K562 (cell line): ENCODE data around the gene ZNF587. TPM values are rescaled to one million over a fixed set of nuclear protein-coding genes. Genes with fewer than 3 reads are reported as not detected.
A peak's percentile ranks its signal among the peaks of the same experiment; 100 is the strongest.

Source experiments
- CBFB ChIP-seq: sonication (generic); formaldehyde crosslinking; IDR thresholded peaks from 2 replicates; pipeline ENCODE4 v1.4.0; 2020; ENCODE audit warnings: mild to moderate bottlenecking, missing genetic modification reagents
- FOXM1 ChIP-seq, 2 experiments: fragments of 450-650 bp in 1 of 2; sonication (generic) in 1 of 2; formaldehyde crosslinking in 1 of 2; IDR thresholded peaks; 2 replicates each; pipeline versions ENCODE4 v1.6.1 to v1.9.0; 2017 to 2022; ENCODE audit warnings: low read depth in 2 of 2, mild to moderate bottlenecking in 2 of 2, missing genetic modification reagents in 1 of 2, moderate library complexity in 1 of 2
- GABPB1 ChIP-seq: sonication (generic); formaldehyde crosslinking; IDR thresholded peaks from 2 replicates; pipeline ENCODE4 v1.8.0; 2022; ENCODE audit warnings: mild to moderate bottlenecking, missing genetic modification reagents
- NCOR1 ChIP-seq: fragments of 450-650 bp; IDR thresholded peaks from 2 replicates; pipeline ENCODE4 v1.6.1; 2016; ENCODE audit warnings: mild to moderate bottlenecking, moderate library complexity
- NFRKB ChIP-seq: fragments of 450-650 bp; IDR thresholded peaks from 2 replicates; pipeline ENCODE4 v1.6.1; 2016; ENCODE audit warnings: low read depth
- POLR2G ChIP-seq: fragments of 200-400 bp; formaldehyde crosslinking; IDR thresholded peaks from 2 replicates; pipeline ENCODE4 v1.6.1; 2017; ENCODE audit warnings: low read depth, mild to moderate bottlenecking, antibody characterized with exemption, low read length, moderate library complexity
- YBX1 ChIP-seq: fragments of 450-650 bp; IDR thresholded peaks from 2 replicates; pipeline ENCODE4 v1.7.1; 2016; ENCODE audit warnings: mild to moderate bottlenecking
- polyA plus RNA-seq, 8 experiments: library from polyadenylated mRNA; depleted of rRNA in 4 of 8; stranded (reverse) in 5 of 8; unstranded in 3 of 8; fragments of >200 nt; fragmentation: Nextera tagmentation in 2 of 8; fragmentation: Illumina TruSeq in 1 of 8; extraction: Ambion mirVana in 2 of 8; extraction: Trizol in 1 of 8; gene quantifications; 2 replicates each; pipeline versions ENCODE4 v1.2.1 to v1.2.3, GENCODE V29; 2011 to 2014; ENCODE audit warnings: inconsistent platforms in 1 of 8, missing spikeins in 1 of 8
- total RNA-seq, 7 experiments: library from RNA; depleted of rRNA in 6 of 7; stranded (reverse); fragments of >200 nt in 6 of 7; fragmentation: Illumina TruSeq in 2 of 7; extraction: Trizol in 2 of 7; gene quantifications; 2 replicates each; pipeline versions ENCODE4 v1.2.1 to v1.2.3, GENCODE V29; 2011 to 2021; ENCODE audit warnings: low replicate concordance in 1 of 7
- TF ChIP-seq, protein P1 (sequence below), 2 experiments: fragments of 450-650 bp in 1 of 2; sonication (generic) in 1 of 2; formaldehyde crosslinking in 1 of 2; IDR thresholded peaks; 2 replicates each; pipeline versions ENCODE4 v1.7.1 to v1.9.0; 2016 to 2022; ENCODE audit warnings: inconsistent platforms in 1 of 2, mild to moderate bottlenecking in 1 of 2, missing genetic modification reagents in 1 of 2
- TF ChIP-seq, protein P2 (sequence below): conservative IDR thresholded peaks from 2 replicates; pipeline ENCODE4 v1.6.1; 2011; ENCODE audit warnings: low read depth, mild to moderate bottlenecking, low read length; ENCODE audit not compliant: control insufficient read depth
- TF ChIP-seq, protein P3 (sequence below): fragments of 450-650 bp; IDR thresholded peaks from 2 replicates; pipeline ENCODE4 v1.6.1; 2014; ENCODE audit warnings: low read depth, mild to moderate bottlenecking, moderate library complexity, borderline replicate concordance

Gene ZNF587
- total and polyA plus RNA-seq, 9 of the 15 experiments (the other 6 are each of a cell fraction or from before 2014, with no cell fraction given), result 3.2 to 42.0 (median 24.9) TPM

DNA sequence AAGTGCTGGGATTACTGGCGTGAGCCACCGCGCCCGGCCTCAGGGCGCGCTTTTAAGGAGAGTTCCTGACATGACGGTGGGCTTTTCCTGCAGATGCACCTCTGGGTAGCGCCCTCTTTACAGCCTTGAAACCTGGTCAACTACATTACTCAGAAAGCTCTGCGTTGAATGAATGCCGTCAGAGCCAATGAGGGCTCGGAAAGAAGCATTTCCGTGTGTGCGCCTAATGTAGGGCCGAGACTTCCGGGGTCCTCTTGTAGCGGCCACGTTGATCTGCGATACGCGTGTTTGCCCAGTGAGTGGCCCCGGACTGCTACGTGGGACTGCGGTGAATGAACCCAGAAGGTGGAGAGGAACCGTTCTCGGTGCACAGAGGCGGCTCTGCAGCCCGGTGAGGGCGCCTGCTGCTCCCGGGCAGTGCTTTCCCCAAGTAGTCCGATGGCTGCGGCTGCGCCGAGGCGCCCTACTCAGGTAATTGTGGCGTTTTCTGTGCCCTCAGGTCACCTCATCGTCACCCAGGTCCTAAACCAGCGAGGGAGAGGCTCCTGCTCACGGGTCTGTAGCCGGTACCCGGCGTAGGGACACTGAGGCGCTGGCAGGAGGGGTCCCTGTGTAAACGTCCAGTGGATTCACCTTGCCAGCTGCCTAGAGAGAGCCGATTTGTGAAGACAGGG lies 30.0 kb upstream of the ZNF587 start (continued):
- TF ChIP-seq, protein P1, sequence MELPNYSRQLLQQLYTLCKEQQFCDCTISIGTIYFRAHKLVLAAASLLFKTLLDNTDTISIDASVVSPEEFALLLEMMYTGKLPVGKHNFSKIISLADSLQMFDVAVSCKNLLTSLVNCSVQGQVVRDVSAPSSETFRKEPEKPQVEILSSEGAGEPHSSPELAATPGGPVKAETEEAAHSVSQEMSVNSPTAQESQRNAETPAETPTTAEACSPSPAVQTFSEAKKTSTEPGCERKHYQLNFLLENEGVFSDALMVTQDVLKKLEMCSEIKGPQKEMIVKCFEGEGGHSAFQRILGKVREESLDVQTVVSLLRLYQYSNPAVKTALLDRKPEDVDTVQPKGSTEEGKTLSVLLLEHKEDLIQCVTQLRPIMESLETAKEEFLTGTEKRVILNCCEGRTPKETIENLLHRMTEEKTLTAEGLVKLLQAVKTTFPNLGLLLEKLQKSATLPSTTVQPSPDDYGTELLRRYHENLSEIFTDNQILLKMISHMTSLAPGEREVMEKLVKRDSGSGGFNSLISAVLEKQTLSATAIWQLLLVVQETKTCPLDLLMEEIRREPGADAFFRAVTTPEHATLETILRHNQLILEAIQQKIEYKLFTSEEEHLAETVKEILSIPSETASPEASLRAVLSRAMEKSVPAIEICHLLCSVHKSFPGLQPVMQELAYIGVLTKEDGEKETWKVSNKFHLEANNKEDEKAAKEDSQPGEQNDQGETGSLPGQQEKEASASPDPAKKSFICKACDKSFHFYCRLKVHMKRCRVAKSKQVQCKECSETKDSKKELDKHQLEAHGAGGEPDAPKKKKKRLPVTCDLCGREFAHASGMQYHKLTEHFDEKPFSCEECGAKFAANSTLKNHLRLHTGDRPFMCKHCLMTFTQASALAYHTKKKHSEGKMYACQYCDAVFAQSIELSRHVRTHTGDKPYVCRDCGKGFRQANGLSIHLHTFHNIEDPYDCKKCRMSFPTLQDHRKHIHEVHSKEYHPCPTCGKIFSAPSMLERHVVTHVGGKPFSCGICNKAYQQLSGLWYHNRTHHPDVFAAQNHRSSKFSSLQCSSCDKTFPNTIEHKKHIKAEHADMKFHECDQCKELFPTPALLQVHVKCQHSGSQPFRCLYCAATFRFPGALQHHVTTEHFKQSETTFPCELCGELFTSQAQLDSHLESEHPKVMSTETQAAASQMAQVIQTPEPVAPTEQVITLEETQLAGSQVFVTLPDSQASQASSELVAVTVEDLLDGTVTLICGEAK (IDR thresholded peaks at IDR 0.05), result peak; percentile 96
- TF ChIP-seq, protein P1 (CRISPR knock-in tag; IDR thresholded peaks at IDR 0.05), result no peak
- TF ChIP-seq, protein P2, sequence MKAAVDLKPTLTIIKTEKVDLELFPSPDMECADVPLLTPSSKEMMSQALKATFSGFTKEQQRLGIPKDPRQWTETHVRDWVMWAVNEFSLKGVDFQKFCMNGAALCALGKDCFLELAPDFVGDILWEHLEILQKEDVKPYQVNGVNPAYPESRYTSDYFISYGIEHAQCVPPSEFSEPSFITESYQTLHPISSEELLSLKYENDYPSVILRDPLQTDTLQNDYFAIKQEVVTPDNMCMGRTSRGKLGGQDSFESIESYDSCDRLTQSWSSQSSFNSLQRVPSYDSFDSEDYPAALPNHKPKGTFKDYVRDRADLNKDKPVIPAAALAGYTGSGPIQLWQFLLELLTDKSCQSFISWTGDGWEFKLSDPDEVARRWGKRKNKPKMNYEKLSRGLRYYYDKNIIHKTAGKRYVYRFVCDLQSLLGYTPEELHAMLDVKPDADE, result peak; percentile 46; the same call in 1 of the 2 replicates
- TF ChIP-seq CBFB (CRISPR knock-in tag) (0 out of 2 replicates have a peak, but pooled peaks have one; percentile 61), NFRKB (peak; percentile 66; the same call in 1 of the 2 replicates), POLR2G (peak; percentile 89), GABPB1 (CRISPR knock-in tag) (peak; percentile 91), NCOR1 (no peak), FOXM1 (IDR thresholded peaks at IDR 0.05; ENCODE audit: low read depth) (no peak), FOXM1 (CRISPR knock-in tag; IDR thresholded peaks at IDR 0.05; ENCODE audit: low read depth) (no peak), YBX1 (no peak)
- TF ChIP-seq, protein P3, sequence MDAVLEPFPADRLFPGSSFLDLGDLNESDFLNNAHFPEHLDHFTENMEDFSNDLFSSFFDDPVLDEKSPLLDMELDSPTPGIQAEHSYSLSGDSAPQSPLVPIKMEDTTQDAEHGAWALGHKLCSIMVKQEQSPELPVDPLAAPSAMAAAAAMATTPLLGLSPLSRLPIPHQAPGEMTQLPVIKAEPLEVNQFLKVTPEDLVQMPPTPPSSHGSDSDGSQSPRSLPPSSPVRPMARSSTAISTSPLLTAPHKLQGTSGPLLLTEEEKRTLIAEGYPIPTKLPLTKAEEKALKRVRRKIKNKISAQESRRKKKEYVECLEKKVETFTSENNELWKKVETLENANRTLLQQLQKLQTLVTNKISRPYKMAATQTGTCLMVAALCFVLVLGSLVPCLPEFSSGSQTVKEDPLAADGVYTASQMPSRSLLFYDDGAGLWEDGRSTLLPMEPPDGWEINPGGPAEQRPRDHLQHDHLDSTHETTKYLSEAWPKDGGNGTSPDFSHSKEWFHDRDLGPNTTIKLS, result peak; percentile 97
